Lower leg skin (tissue), 3 donors: ENCODE data around the gene SLTM.

Experiments used
- CTCF ChIP-seq, 3 donors: fragments of 450-650 bp; IDR thresholded peaks; one replicate each; pipeline ENCODE4 v1.5.1; 2016; ENCODE audit warnings: antibody characterized with exemption in 3 of 3, mild to moderate bottlenecking in 3 of 3, moderate library complexity in 2 of 3
- POLR2A ChIP-seq, 2 donors: fragments of 450-650 bp; IDR thresholded peaks; one replicate each; pipeline ENCODE4 v1.6.1; 2016 to 2017; ENCODE audit warnings: antibody characterized with exemption in 2 of 2, mild to moderate bottlenecking in 1 of 2, moderate library complexity in 1 of 2

DNA sequence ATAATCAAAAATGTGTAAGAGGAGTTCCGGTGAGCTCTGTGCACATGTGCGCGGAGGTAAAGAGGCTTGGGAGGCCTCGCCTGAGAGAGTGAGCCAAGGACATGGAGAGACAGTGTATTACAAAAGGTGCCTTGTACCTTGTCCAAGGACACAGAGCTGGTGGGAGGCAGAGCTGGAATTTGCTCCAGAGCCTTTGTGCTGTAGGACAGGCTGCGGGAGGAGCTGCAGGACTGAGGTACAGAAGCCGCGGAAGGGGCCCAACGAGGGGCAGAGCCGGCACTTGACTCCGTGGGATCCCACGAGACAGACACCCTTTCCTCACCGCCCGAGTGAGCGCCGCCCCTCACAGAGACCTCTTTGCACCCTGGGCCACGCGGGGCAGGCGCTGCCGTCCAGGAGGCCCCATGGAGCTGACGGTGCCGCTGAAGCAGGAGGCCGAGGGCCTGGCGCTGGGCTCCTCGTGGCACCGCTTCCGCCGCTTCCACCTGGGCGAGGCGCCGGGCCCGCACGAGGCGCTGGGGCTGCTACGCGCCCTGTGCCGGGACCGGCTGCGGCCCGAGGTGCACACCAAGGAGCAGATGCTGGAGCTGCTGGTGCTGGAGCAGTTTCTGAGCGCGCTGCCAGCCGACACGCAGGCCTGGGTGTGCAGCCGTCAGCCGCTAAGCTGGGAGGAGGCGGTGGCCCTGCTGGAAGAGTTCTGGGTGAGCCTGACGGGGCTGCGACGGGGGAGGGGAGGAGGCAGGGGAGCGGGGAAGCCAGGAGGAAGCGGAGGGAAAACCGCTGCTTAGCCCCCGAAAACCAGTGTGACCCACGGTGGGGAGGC is 68.7 kb downstream of the SLTM start:
- TF ChIP-seq POLR2A (IDR thresholded peaks at IDR 0.05) (no peak), CTCF (IDR thresholded peaks at IDR 0.05) (no peak)
